Activated CD8-positive, alpha-beta memory T cell treated with anti-CD3 and anti-CD28 coated beads for 36 hours (primary cell): ENCODE measurements around the gene PLCG2. TPM values are rescaled to one million over a fixed set of nuclear protein-coding genes. Genes with fewer than 3 reads are reported as not detected.
"Not testable (repeated sequence)": the region's sequence is repeated elsewhere in the genome, so short reads cannot be mapped to it uniquely, and the experiment has no call there.

Experiments used
- CTCF ChIA-PET: fragments of 350-600 bp; sonication (Branson Sonifier 250); formaldehyde crosslinking; loops from one replicate; lab custom pipeline; 2021; ENCODE audit warnings: antibody characterized with exemption; lab: Charles Lee
- POLR2A ChIA-PET: fragments of 350-600 bp; sonication (Branson Sonifier 250); formaldehyde crosslinking; loops from one replicate; lab custom pipeline; 2021; ENCODE audit warnings: antibody characterized with exemption; lab: Charles Lee
- total RNA-seq, 2 experiments: library from RNA; stranded (reverse); gene quantifications; one replicate each; pipeline ENCODE4 v1.2.3, GENCODE V29; 2021

The PLCG2 gene
- total RNA-seq, 2 experiments from 2014 or later, result 16.6 to 18.2 TPM

GRCh38 chr16:81910366-81910885 is 131.3 kb downstream of the PLCG2 start:
- CTCF ChIA-PET, result no interaction called here

DNA sequence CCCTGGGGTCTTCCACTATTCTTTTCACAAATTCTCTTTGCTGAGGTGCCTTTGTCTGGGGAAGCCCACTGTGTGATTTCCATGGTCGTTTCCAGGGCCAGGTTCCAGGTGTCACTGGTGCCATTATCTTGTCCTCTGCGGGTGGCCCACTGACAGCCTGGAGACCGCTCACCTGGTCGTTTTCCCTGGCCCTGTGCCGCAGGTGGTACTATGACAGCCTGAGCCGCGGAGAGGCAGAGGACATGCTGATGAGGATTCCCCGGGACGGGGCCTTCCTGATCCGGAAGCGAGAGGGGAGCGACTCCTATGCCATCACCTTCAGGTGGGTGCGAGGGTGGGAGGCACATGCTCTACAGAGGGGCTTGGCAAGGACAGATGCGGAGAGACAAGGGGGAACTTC is 133.3 kb downstream of the PLCG2 start:
- CTCF ChIA-PET, result no interaction called here
- POLR2A ChIA-PET, result no interaction called here

More at GRCh38 chr16:81910366-81910885, 131.3 kb downstream of the PLCG2 start:
- POLR2A ChIA-PET, result no interaction called here

DNA sequence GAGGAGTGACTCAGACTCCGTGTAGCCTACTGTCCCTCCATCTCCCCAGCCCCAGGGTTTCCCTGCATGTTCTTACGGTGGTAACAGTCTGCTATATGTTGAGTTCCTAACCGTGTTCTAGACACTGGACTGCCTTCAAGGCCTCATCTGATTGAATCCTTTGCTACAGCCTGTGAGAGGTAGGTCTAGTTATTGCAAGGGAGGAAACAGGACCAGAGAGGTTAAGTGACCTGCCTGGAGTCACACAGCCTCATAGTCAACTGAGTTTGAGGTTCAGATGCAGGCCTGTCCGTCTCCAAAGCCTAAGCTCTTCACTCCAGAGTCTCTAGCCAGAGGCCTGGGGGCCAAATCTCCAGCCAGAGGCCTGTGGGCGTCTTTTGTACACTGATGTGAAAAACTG is 134.1 kb downstream of the PLCG2 start:
- ChIA-PET POLR2A (no interaction called here), CTCF (no interaction called here)

GRCh38 chr16:81917375-81917774 is 138.3 kb downstream of the PLCG2 start:
- ChIA-PET POLR2A (no interaction called here), CTCF (no interaction called here)

DNA sequence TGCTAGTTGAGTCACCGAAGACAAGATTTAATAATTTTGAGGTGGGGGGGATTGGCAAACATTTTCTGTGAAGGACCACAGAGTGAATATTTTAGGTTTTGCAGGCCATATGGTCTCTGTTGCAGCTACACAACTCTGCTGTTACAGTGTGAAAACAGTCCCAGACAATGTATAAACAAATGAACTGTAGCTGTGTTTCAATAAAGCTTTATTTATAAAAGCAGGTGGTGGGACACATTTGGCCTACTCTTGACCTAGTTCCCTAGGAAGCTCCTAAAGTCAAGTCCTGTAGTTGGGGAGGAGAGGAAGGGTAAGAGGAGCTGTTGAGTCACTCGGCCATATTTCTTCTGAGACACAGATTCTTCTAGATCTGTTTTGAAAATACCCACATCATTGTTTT is 139.8 kb downstream of the PLCG2 start:
- ChIA-PET CTCF (interaction anchor here (1.2 kb wide), 1 partner anchor 15 kb away, joined by 3 read pairs; no protein-coding TSS in a partner anchor), POLR2A (no interaction called here)

DNA sequence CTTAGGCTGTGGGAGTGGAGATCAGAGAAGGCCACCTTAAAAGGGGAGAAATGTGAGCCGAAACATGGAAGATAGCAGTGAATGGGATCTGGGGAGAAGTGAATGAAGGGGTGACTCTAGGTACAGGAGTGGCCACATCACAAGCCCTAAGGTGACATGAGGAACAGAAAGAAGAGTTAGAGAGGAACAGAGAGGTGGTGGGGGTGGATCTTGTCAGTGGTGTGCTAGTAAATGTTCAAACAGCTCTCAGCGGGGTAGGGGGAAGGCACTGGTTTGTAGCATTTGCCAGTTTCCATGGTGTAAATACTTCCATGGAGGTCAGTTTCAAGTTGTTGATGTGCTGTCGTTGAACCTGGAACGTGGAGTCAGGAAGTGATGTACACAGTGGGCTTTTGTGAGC is 141.4 kb downstream of the PLCG2 start:
- ChIA-PET POLR2A (no interaction called here), CTCF (no interaction called here)

- ChIA-PET CTCF (no interaction called here), POLR2A (no interaction called here)
Observed at GRCh38 chr16:81921085-81921814, 142.2 kb downstream of the PLCG2 start.

GRCh38 chr16:81921843-81922584 is 142.9 kb downstream of the PLCG2 start:
- CTCF ChIA-PET, result no interaction called here
- POLR2A ChIA-PET, result no interaction called here

GRCh38 chr16:81923296-81923695 is 144.2 kb downstream of the PLCG2 start:
- POLR2A ChIA-PET, result no interaction called here
- CTCF ChIA-PET, result no interaction called here

DNA sequence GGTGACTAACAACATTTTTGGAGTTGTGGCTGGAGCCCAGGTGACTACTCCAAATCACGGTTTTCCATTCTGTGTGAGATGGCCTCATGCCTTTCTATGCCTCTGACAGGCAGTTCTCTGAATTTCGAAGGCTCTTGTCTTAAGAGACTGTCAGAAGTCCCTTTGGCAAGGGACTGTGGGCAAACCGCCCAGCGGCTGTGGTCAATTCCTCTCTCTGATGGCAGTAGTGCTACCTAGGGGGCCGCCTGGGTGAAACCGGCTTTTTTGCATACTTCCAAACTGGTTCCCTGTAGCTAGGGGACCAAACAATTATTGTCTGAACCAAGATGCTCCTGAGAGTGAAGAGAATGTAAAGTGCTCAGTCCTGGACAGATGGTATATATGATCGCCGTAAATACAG is 145.9 kb downstream of the PLCG2 start:
- POLR2A ChIA-PET, result no interaction called here
- CTCF ChIA-PET, result no interaction called here

DNA sequence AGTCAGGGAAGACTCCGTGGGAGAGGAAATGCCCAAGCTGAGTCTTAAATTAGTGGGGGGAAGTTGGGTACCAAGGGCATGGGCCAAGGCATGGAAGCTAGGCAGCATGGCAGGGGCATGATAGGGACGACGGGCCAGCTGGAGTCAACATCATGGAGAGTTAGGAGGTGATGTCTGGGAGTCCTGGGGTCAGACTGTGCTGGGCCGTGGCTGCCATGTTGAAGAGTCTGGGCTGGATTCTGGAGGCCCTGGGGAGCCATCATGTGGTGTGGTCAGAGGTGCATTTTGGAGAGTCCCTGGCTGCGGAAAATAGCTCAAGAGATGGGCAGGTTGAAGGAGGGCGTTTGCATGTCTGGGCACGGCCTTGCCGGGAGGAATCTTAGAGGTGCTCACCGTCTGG is 146.9 kb downstream of the PLCG2 start:
- ChIA-PET CTCF (no interaction called here), POLR2A (no interaction called here)

DNA sequence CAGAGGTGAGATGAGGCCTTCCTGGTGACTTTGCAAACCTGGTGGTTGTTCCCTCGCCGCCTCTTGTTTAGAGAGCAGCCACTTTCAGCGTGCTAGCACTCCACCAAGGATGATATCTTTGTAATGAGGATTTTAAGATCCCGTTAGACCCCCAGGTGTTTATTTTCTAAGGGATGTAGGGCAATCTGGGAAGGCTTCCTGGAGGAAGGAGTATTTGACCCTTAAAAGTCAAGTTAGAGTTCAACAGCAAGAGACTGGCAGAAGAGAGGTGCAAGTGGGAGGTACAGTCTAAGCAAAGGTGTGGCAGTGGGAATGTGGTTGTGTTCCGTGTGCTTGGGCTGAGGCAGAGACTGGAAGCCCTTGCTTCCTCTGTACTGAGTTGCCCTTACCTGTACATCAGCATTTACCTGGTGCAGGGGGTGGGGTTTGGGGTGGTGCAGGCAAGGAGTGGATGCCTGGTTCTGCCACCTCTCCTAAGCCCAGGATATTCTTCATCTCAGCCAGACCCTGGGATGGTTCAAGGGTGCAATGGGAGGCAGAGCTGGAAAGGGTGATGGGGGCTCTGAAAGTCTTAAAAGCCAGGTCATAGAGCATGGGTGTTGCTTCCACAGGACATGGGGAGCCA is 148.6 kb downstream of the PLCG2 start:
- ChIA-PET POLR2A (no interaction called here), CTCF (no interaction called here)

DNA sequence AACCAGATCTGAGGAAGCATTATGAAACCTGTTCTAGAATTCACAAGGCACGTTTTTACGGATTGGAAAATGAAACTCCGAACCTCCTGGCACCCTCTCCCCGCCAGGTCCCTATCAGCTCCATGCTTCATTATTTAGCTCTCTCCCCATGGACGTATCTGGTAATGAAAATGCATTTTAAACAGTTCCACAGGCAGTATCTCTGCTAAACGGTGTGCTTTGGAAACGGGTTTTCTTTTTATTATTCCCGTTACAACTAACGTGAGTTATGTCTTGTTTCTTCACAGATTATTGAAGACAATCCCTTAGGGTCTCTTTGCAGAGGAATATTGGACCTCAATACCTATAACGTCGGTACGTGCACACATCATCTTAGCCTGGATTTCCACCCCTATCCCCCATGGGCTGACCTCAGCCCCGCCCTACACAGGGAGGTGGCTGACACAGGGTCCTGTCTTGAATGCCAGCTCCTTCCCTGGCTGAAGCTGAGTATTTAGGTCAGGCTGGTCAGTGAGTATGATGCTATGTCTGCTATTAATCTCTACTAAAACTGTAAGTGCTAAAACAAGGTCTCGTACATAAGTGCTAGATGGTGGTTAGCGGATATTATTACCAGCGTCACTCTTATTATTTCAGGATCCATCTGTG is 149.3 kb downstream of the PLCG2 start:
- POLR2A ChIA-PET, result no interaction called here
- CTCF ChIA-PET, result no interaction called here

GRCh38 chr16:81928975-81929374 is 149.9 kb downstream of the PLCG2 start:
- ChIA-PET CTCF (no interaction called here), POLR2A (no interaction called here)

- ChIA-PET CTCF (no interaction called here), POLR2A (no interaction called here)
Observed at GRCh38 chr16:81929841-81930240, 150.8 kb downstream of the PLCG2 start.

- ChIA-PET POLR2A (no interaction called here), CTCF (no interaction called here)
Observed at GRCh38 chr16:81931927-81932326, 152.8 kb downstream of the PLCG2 start.

GRCh38 chr16:81932668-81933067 is 153.6 kb downstream of the PLCG2 start:
- CTCF ChIA-PET, result interaction anchor here (0.6 kb wide), 1 partner anchor 180 kb away, joined by 3 read pairs; no protein-coding TSS in a partner anchor
- POLR2A ChIA-PET, result no interaction called here

- CTCF ChIA-PET, result interaction anchor here (1.0 kb wide), 1 partner anchor 14 kb away, joined by 3 read pairs; no protein-coding TSS in a partner anchor
Observed at GRCh38 chr16:81933361-81933760, 154.3 kb downstream of the PLCG2 start.

DNA sequence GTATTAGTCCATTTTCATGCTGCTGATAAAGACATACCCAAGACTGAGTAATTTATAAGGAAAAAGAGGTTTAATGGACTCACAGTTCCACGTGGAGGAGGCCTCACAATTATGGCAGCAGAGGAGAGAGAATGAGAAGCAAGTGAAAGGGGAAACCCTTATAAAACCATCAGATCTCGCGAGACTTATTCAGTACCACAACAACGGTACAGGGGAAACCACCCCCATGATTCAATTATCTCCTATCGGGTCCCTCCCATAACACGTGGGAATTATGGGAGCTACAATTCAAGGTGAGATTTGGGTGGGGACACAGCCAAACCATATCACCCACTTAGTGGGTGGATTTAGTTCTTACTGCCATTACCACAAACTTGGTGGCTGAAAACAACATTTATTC is 155.6 kb downstream of the PLCG2 start:
- POLR2A ChIA-PET, CTCF ChIA-PET: not testable (repeated sequence)

More at GRCh38 chr16:81933361-81933760, 154.3 kb downstream of the PLCG2 start:
- POLR2A ChIA-PET, result no interaction called here
